Thyroid gland (tissue), 4 donors: ENCODE results near the gene GPR158. TPM values are rescaled to one million over a fixed set of nuclear protein-coding genes. Genes with fewer than 3 reads are reported as not detected.
A peak's percentile ranks its signal among the peaks of the same experiment; 100 is the strongest.

Experiments used
- DNase-seq, 2 donors: peaks; one replicate each; pipeline ENCODE4 v3.0.0-alpha.2; 2019
- H3K27ac ChIP-seq, 3 donors: fragments of 200-600 bp; sonication (generic); 1 replicate in 2 of 3; 2 replicates in 1 of 3; pipeline ENCODE4 v1.5.1; 2016 to 2019; ENCODE audit warnings: mild to moderate bottlenecking in 1 of 3, moderate library complexity in 1 of 3
- H3K27me3 ChIP-seq: fragments of 200-600 bp; sonication (generic); one replicate; pipeline ENCODE4 v1.5.1; 2019
- H3K36me3 ChIP-seq, 2 donors: fragments of 200-600 bp; sonication (generic); one replicate each; pipeline ENCODE4 v1.5.1; 2016 to 2019
- H3K4me1 ChIP-seq, 2 donors: fragments of 200-600 bp; sonication (generic); one replicate each; pipeline ENCODE4 v1.5.1; 2017 to 2019
- H3K4me3 ChIP-seq, 3 donors: fragments of 200-600 bp; sonication (generic); replicated peaks in 1 of 3; 1 replicate in 2 of 3; 2 replicates in 1 of 3; pipeline ENCODE4 v1.5.1; 2016; ENCODE audit warnings: mild to moderate bottlenecking in 1 of 3
- H3K9me3 ChIP-seq: fragments of 200-600 bp; sonication (generic); one replicate; pipeline ENCODE4 v1.5.1; 2017
- POLR2A ChIP-seq, 2 donors: fragments of 450-650 bp; IDR thresholded peaks; one replicate each; pipeline ENCODE4 v1.6.1; 2017; ENCODE audit warnings: antibody characterized with exemption in 2 of 2, mild to moderate bottlenecking in 2 of 2, moderate library complexity in 1 of 2
- WGBS, 2 donors: methylation state at CpG; one replicate each; pipeline ENCODE4 v1.1.5; 2017; 5-methylcytosine and 5-hydroxymethylcytosine counted together
- intact Hi-C: fragments of 100-400 bp; cut with DNase I; formaldehyde crosslinking; loops from one replicate; pipeline ENCODE4 v1.15.1; 2023
- total RNA-seq, 4 donors: library from RNA; depleted of rRNA; stranded (reverse); fragments of >200 nt; gene quantifications; one replicate each; pipeline ENCODE4 v1.2.3, GENCODE V29; 2016
- TF ChIP-seq, protein P1 (sequence below), 6 experiments: fragments of 200-600 bp in 3 of 6; fragments of 450-650 bp in 3 of 6; sonication (generic) in 3 of 6; IDR thresholded peaks; one replicate each; pipeline ENCODE4 v1.5.1; 2016 to 2019; ENCODE audit warnings: antibody characterized with exemption in 6 of 6, mild to moderate bottlenecking in 2 of 6, inconsistent platforms in 1 of 6, moderate library complexity in 1 of 6

The GPR158 gene
- total RNA-seq, 4 donors from 2014 or later, result 0.13 to 1.9 (median 1.2) TPM

DNA sequence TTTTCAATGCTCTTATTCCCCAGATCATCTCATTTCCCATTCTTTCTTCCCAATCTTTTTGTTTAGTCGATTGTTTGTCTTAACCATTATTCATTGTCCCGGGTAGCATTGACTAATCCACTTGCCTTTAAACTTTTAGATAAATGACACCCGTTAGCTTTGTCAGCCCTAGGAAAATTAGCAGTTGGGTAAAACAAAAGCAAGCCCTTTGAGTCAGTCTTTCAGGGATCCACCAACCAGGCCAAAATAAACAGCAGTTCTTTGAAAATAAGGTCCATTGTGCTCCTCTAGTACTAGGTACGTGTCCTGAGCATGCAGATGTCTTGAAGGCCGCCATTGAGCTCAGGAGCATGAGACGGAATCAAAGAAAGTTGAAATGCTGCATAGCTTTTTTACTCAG is 389.6 kb downstream of the GPR158 start:
- no peaks in the 10 kb centered on the region for H3K4me1 ChIP-seq
- DNase-seq, result no peak
- H3K27me3 ChIP-seq, result no peaks in the 10 kb centered on the region
- intact Hi-C loops, result no loop called here
- no peaks in the 10 kb centered on the region for H3K9me3 ChIP-seq
- TF ChIP-seq POLR2A (IDR thresholded peaks at IDR 0.05), result no peak
- TF ChIP-seq, protein P1, sequence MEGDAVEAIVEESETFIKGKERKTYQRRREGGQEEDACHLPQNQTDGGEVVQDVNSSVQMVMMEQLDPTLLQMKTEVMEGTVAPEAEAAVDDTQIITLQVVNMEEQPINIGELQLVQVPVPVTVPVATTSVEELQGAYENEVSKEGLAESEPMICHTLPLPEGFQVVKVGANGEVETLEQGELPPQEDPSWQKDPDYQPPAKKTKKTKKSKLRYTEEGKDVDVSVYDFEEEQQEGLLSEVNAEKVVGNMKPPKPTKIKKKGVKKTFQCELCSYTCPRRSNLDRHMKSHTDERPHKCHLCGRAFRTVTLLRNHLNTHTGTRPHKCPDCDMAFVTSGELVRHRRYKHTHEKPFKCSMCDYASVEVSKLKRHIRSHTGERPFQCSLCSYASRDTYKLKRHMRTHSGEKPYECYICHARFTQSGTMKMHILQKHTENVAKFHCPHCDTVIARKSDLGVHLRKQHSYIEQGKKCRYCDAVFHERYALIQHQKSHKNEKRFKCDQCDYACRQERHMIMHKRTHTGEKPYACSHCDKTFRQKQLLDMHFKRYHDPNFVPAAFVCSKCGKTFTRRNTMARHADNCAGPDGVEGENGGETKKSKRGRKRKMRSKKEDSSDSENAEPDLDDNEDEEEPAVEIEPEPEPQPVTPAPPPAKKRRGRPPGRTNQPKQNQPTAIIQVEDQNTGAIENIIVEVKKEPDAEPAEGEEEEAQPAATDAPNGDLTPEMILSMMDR (IDR thresholded peaks at IDR 0.05), result no peak
- no peak overlapping the region for H3K4me3 ChIP-seq
- 88% methylated on average over 6 of the region's 6 CpGs for WGBS, 2 donors
- no peaks in the 10 kb centered on the region for H3K36me3 ChIP-seq
- no peak overlapping the region for H3K27ac ChIP-seq

- DNase-seq, result no peak
- intact Hi-C loops, result no loop called here
- H3K4me1 ChIP-seq, result no peaks in the 10 kb centered on the region
- H3K9me3 ChIP-seq, result no peaks in the 10 kb centered on the region
- H3K27me3 ChIP-seq, result no peaks in the 10 kb centered on the region
- TF ChIP-seq POLR2A (IDR thresholded peaks at IDR 0.05), result no peak
- TF ChIP-seq, protein P1 (IDR thresholded peaks at IDR 0.05), result no peak
- no peak overlapping the region for H3K27ac ChIP-seq
- H3K36me3 ChIP-seq, result no peaks in the 10 kb centered on the region
- 74 to 78% methylated on average over 7 of the region's 7 CpGs for WGBS, 2 donors
- H3K4me3 ChIP-seq, result no peak overlapping the region
These were observed 390.8 kb downstream of the GPR158 start for GRCh38 chr10:25565570-25565969.

DNA sequence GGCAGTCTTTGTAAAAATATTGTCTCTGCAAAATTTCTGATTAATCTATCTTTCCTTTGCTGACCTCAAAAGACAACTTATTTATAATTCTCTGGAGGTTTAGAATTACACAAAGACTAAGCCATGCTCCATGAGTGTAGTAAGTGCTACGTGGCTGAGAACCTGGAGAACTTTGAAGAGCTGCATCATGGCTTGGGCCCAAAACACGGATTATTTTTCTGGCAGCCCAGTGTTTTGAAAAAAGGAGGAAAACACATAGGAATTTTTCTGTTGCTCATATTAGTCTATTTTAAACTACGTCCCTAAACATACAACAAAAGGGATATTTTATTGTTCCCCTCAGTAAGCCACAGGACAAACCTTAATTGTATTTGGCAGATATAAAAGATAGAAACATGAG is 398.5 kb downstream of the GPR158 start:
- Histone ChIP-seq H3K9me3 (no peaks in the 10 kb centered on the region), H3K27ac (no peak overlapping the region), H3K4me3 (no peak overlapping the region), H3K27me3 (no peaks in the 10 kb centered on the region), H3K36me3 (no peaks in the 10 kb centered on the region), H3K4me1 (no peaks in the 10 kb centered on the region)
- intact Hi-C loops, result no loop called here
- WGBS, 2 donors, result 20 to 27% methylated on average over 3 of the region's 3 CpGs
- no peak for TF ChIP-seq POLR2A (IDR thresholded peaks at IDR 0.05)
- TF ChIP-seq, protein P1 (IDR thresholded peaks at IDR 0.05), result no peak
- peak; percentile 31 to 48 for DNase-seq

GRCh38 chr10:25575343-25575742 is 400.5 kb downstream of the GPR158 start:
- H3K4me3 ChIP-seq, result no peak overlapping the region
- no peaks in the 10 kb centered on the region for H3K9me3 ChIP-seq
- no peak overlapping the region for H3K27ac ChIP-seq
- no peaks in the 10 kb centered on the region for H3K4me1 ChIP-seq
- H3K36me3 ChIP-seq, result no peaks in the 10 kb centered on the region
- no peak for DNase-seq
- H3K27me3 ChIP-seq, result no peaks in the 10 kb centered on the region
- intact Hi-C loops, result no loop called here
- TF ChIP-seq, protein P1 (IDR thresholded peaks at IDR 0.05), result no peak
- no peak for TF ChIP-seq POLR2A (IDR thresholded peaks at IDR 0.05)
- 76 to 78% methylated on average over 7 of the region's 7 CpGs for WGBS, 2 donors

GRCh38 chr10:25578061-25578460 is 403.3 kb downstream of the GPR158 start:
- WGBS, 2 donors, result 88 to 92% methylated on average over 4 of the region's 4 CpGs
- Histone ChIP-seq H3K27me3 (no peaks in the 10 kb centered on the region), H3K4me1 (no peaks in the 10 kb centered on the region), H3K9me3 (no peaks in the 10 kb centered on the region), H3K27ac (no peak overlapping the region), H3K36me3 (no peaks in the 10 kb centered on the region), H3K4me3 (no peak overlapping the region)
- TF ChIP-seq, protein P1 (IDR thresholded peaks at IDR 0.05), result no peak
- TF ChIP-seq POLR2A (IDR thresholded peaks at IDR 0.05), result no peak
- intact Hi-C loops, result no loop called here
- no peak for DNase-seq
